ENCODE data around the gene VWF. TPM values are rescaled to one million over a fixed set of nuclear protein-coding genes. Genes with fewer than 3 reads are reported as not detected.
A peak's percentile ranks its signal among the peaks of the same experiment; 100 is the strongest.

VWF gene
- total and polyA plus RNA-seq, 10 of the 15 experiments (the other 5 are each of a cell fraction or from before 2014, with no cell fraction given): 0.08 to 0.23 TPM; not detected in 8

DNA sequence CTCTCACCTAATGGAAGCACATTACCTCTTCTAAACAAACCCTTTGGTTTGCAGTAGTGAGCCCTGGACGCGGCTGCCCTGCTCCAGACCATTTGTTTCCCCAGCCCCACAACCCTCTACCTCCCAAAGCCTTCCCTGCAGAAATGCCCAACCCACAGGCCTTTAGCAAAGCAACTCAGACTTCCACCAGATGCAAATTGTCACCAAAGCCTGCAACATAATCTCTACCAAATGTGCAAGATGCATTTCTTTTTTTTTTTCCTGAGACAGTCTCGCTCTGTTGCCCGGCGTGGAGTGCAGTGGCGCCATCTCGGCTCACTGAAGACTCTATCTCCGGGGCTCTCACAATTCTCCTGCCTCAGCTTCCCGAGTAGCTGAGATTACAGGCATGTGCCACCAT lies 56.2 kb downstream of the VWF start (continued):
- no peak for TF ChIP-seq CUX1 (IDR thresholded peaks at IDR 0.05; ENCODE audit: insufficient replicate concordance, low read depth, low read length)

DNA sequence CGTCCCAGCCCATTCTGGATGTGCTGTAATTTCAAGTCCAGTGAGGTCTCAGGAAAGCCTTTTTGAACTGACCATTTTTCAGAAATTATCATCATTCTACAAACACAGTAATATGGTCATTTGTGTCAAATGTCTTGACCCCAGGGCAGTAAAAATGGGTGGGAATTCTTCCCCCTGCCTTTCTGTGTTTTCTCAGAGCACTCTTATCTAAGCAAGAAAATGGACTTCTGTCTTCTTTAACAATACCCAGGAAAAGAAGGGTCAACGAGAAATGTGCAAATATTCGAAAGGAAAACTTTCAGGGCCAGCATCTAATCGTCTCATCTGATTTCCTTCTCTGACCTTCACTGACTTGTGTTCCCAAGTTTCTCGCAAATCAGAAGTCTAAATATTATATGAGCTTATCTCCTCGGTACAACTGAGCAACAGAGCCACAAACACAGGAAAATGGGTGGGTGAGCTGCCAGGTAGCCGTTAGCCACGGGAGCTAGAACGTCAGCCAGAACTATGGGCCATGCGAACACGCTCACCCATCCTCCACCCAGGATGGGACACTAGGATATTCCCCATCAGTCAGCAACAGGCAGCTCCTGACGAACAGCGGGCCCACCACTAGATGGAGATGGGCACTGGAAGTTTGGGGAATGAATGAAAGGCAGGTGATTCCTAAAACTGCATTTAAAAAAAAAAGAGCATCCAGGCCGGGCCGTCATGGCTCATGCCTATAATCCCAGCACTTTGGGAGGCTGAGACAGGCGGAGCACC lies 57.1 kb downstream of the VWF start:
- intact Hi-C loops (cut with micrococcal nuclease; ENCODE audit: unreplicated experiment): no loop called here
- no peak for DNase-seq (ENCODE audit: low read depth, low spot score)
- FAIRE-seq: no peak
- no TSS peak for BruUV-seq (replicated peaks)
- ChIA-PET POLR2A (no interaction called here), RAD21 (ENCODE audit: unreplicated experiment) (interaction anchor here (0.6 to 4.4 kb wide), 2 partner anchors 212 to 218 kb away, joined by 3 to 38 read pairs; no protein-coding TSS in a partner anchor), SMC1A (ENCODE audit: uncharacterized antibody, unreplicated experiment) (interaction anchor here (0.5 to 3.8 kb wide), 3 partner anchors 66 to 217 kb away, joined by 3 to 19 read pairs (median 15); no protein-coding TSS in a partner anchor), CTCF (interaction anchor here (0.6 to 6.0 kb wide), 7 partner anchors 15 to 398 kb away, joined by 3 to 53 read pairs (median 4); no protein-coding TSS in a partner anchor)
- in situ Hi-C loops (cut with MboI): no loop called here
- no peaks in the 10 kb centered on the region for H3K36me3 ChIP-seq (ENCODE audit: control insufficient read depth in 2 of 2, insufficient read depth in 2 of 2, low read length in 1 of 2)
- TF ChIP-seq JUNB (IDR thresholded peaks at IDR 0.05) (no peak), CTCF (IDR thresholded peaks at IDR 0.05 in 2 of 3, conservative IDR thresholded peaks at IDR 0.05 in 1 of 3; ENCODE audit: control insufficient read depth in 2 of 3, extremely low read depth in 1 of 3, insufficient read depth in 1 of 3, low read depth in 3 of 3, low read length in 3 of 3) (peak in 2 of 3 experiments; percentile 5 to 31; a peak in 2 of 6 replicates)
- H2AFZ ChIP-seq (ENCODE audit: control insufficient read depth, low read depth, low read length): no peak overlapping the region
- no peak overlapping the region for H3K27ac ChIP-seq (ENCODE audit: control insufficient read depth, insufficient read depth)
- WGBS (ENCODE audit: insufficient coverage, insufficient replicate concordance, low lambda C conversion rate, missing lambda C conversion rate): 27% methylated on average over 16 of the region's 16 CpGs
- no peak for ATAC-seq
- no peak overlapping the region for H3K4me3 ChIP-seq
- H3K9ac ChIP-seq (ENCODE audit: control insufficient read depth, insufficient read depth, low read length): no peak overlapping the region
- no peaks in the 10 kb centered on the region for H4K20me1 ChIP-seq (ENCODE audit: control insufficient read depth, insufficient read depth)
- H3K27me3 ChIP-seq (replicated peaks in 1 of 2; ENCODE audit: control insufficient read depth in 2 of 2, insufficient read depth in 2 of 2, low read length in 1 of 2): peaks cover 0 to 2% of the 10 kb centered on the region in 2 experiments; a peak in 2 of 4 replicates
- no peaks in the 10 kb centered on the region for H3K79me2 ChIP-seq (ENCODE audit: control insufficient read depth, insufficient read depth, low read length)
- no peaks in the 10 kb centered on the region for H3K4me1 ChIP-seq (ENCODE audit: control insufficient read depth, insufficient read depth, low read length)
- no peak overlapping the region for H3K4me2 ChIP-seq (ENCODE audit: control insufficient read depth, insufficient read depth)
- H3K9me3 ChIP-seq (replicated peaks; ENCODE audit: control insufficient read depth, insufficient read depth, low read length): no peaks in the 10 kb centered on the region
